GM10266 (cell line): ENCODE measurements around the gene RNF26.

Experiments used
- DNase-seq: peaks from one replicate; pipeline ENCODE4 v3.0.0; 2012; ENCODE audit errors: extremely low spot score
- TF ChIP-seq, protein P1 (sequence below): IDR thresholded peaks from 2 replicates; pipeline ENCODE4 v1.5.1; 2012; ENCODE audit warnings: mild to moderate bottlenecking, low read depth; ENCODE audit not compliant: control insufficient read depth, insufficient read depth; ENCODE audit errors: missing control alignments

The RNF26 gene

DNA sequence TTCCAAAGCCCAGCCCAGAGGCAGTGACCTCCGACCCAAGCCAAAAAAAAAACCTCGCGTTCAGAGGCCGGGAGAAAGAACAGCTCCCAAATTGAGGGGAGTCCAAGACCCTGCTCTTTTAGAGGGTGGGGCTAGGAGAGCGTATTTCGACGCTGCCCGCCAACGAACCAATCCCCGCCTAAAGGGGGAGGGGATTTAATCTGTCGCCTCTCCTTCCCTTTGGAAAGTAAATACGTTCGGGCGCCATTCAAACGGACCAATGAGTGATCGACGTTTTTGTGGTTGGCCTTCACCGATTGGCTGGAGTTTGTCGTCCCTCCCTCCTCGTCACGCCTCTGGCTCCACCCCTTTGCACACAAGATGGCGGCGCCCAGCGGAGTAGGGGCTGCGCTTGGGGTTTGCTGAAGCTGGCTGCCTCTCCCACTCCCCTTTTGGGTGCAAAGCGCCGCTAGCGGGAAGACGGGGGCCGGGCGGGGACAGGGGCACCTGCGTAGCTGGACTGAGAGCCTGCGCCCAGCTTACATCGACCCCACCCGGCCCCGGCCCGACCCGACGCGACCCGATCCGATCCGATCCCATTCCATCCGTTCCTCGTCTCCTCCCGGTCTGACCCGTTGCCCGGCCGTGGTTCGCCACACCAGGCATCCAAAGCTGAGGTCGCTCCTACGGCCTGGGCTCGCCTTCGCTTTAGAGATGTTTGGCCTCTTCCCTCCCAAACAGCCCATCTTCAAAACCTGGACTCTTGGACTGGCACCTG is at the start of gene RNF26:
Gene RNF26, plus strand, starts transcription at position 354 of the 757 bp plus-strand sequence. CDS start 596 bp downstream, outside the sequence.
- DNase-seq: peak; percentile 99
- TF ChIP-seq, protein P1, sequence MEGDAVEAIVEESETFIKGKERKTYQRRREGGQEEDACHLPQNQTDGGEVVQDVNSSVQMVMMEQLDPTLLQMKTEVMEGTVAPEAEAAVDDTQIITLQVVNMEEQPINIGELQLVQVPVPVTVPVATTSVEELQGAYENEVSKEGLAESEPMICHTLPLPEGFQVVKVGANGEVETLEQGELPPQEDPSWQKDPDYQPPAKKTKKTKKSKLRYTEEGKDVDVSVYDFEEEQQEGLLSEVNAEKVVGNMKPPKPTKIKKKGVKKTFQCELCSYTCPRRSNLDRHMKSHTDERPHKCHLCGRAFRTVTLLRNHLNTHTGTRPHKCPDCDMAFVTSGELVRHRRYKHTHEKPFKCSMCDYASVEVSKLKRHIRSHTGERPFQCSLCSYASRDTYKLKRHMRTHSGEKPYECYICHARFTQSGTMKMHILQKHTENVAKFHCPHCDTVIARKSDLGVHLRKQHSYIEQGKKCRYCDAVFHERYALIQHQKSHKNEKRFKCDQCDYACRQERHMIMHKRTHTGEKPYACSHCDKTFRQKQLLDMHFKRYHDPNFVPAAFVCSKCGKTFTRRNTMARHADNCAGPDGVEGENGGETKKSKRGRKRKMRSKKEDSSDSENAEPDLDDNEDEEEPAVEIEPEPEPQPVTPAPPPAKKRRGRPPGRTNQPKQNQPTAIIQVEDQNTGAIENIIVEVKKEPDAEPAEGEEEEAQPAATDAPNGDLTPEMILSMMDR: no peak

DNA sequence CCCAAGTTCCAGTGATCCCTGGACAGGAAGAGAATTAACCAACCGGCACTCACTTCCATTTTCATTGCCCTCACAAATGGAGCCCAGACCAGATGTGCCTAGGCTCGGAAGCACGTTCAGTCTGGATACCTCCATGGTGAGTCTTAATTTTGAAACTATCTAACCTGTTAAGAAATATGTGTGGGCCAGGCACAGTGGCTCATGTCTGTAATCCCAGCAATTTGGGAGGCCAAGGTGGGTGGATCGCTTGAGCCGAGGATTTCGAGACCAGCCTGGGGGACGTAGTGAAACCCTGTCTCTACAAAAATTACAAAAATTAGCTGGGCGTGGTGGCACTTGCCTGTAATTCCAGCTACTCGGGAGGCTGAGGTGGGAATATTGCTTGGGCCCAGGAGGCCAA is 48.9 kb upstream of the RNF26 start:
- DNase-seq: no peak
- TF ChIP-seq, protein P1: no peak

DNA sequence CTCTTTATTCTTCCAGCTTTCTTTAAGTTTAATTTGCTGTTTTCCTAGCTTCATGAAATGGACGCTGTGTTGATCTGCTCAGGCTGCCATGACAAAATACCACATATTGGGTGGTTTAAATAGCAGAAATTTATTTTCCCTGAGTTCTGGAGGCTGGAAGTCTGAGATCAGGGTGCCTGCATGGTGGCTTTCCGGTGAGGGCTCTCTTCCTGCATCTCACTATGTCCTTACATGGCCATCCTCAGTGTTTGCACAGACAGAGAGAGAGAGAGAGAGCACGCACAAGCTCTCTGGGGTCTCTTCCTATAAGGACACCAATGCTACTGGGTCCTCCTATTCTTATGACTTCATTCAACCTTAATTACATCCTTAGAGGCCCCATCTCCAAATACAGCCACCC is 46.1 kb upstream of the RNF26 start:
- TF ChIP-seq, protein P1: no peak
- no peak for DNase-seq

DNA sequence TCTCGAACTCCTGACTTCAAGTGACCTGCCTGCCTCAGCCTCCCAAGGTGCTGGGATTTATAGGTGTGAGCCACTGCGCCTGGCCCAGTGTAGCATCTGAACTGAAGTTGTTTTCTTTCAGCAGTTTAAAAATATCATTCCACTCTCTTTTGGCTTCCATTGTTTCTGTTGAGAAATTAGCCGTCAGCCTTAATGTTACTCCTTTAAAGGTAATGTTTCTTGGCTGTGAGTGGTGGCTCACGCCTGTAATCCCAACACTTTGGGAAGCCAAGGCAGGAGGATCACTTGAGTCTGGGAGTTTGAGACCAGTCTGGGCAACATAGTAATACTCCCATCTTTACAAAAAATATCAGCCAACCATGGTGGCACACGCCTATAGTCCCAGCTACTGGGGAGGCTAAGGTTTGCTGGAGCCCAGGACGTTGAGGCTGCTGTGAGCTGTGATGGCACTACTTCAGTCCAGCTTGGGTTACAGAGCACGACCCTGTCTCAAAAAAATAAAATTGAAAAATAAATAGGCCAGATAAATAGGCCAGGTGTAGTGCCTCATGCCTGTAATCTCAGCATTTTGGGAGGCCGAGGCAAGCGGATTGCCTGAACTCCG is 43.3 kb upstream of the RNF26 start:
- TF ChIP-seq, protein P1: no peak

DNA sequence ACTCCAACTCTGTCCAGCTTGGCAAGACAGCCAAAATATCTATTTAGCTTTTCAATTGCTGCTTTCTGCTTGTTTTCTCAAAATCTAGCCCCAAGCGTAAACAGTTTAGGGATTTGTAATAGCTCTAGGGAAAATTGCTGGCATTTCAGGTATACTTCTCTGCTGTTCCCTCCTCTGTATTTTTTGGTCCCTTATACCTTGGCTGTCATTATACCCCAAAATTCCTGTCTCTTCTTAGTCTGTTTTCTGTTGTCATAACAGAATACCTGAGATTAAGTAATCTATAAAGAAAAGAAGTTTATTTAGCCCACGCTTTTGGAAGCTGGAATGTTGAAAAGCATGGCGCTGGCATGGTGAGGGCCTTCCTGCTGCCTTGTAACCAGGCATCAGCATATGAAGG is 40.9 kb upstream of the RNF26 start:
- TF ChIP-seq, protein P1: no peak
- DNase-seq: no peak

More for the DNA sequence above, 43.3 kb upstream of the RNF26 start:
- DNase-seq: no peak

DNA sequence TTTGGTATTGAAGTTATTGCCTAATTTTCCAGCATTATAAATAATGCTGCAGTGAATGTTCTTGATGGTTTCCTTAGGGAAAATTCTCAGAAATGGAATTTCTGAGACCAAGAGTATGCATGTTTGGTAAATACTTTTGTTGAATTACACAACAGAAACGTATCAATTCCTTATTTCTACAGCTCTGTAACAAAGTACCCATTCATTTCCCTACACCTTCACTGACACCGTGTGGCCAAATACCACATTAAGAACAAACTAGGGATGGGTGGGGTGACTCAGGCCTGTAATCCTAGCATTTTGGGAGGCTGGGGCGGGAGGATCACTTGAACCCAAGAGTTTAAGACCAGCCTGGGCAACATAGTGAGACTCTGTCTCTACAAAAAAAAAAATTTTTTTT is 39.1 kb upstream of the RNF26 start:
- DNase-seq: no peak
- TF ChIP-seq, protein P1: no peak

DNA sequence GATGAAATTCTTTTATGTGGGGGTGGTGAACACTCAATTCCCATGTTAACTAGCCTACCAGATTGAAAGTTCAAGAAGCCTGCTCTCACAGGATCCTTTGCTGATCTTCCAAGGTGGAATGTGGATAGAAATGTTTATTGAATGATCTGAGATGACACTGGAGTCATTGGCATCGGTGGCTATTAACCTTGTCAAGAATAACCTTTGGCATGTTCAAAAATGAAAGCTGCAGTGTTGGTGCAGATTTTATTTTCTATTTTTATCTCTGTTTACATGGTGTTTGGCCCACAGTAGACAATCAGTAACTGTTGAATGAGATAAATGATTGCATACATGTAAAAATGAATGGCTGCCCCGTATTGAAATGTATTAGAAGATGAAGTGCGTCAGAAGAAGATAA is 36.4 kb upstream of the RNF26 start:
- DNase-seq: no peak

More for the DNA sequence above, 36.4 kb upstream of the RNF26 start:
- TF ChIP-seq, protein P1: no peak
